H1 (cell line): ENCODE results near the gene GTF2F1. TPM values are rescaled to one million over a fixed set of nuclear protein-coding genes. Genes with fewer than 3 reads are reported as not detected.

Experiments
- BACH1 ChIP-seq: IDR thresholded peaks from 2 replicates; pipeline ENCODE4 v1.6.1; 2012; ENCODE audit warnings: low read length, improper control_type of control experiment
- BCL11A ChIP-seq, 2 experiments: IDR thresholded peaks; one replicate each; pipeline ENCODE4 v1.6.1; 2011; ENCODE audit warnings: low read depth in 2 of 2, low read length in 2 of 2, mild to moderate bottlenecking in 2 of 2
- GTF2F1 ChIP-seq: IDR thresholded peaks from 2 replicates; pipeline ENCODE4 v1.6.1; 2012; ENCODE audit warnings: low read depth, low read length, improper control_type of control experiment, borderline replicate concordance
- RFX5 ChIP-seq: IDR thresholded peaks from 2 replicates; pipeline ENCODE4 v1.6.1; 2011; ENCODE audit warnings: low read depth, low read length, improper control_type of control experiment, borderline replicate concordance
- SIN3A ChIP-seq, 2 experiments: IDR thresholded peaks in 1 of 2; conservative IDR thresholded peaks in 1 of 2; 2 replicates each; pipeline ENCODE4 v1.6.1; 2011 to 2012; ENCODE audit warnings: low read length in 2 of 2, improper control_type of control experiment in 1 of 2, low read depth in 1 of 2, mild to moderate bottlenecking in 1 of 2
- SUZ12 ChIP-seq: fragments of 200-600 bp; sonication (generic); IDR thresholded peaks from 2 replicates; pipeline ENCODE4 v1.6.1; 2012; ENCODE audit warnings: mild to moderate bottlenecking, inconsistent platforms, low read length, moderate library complexity, mixed read lengths
- polyA plus RNA-seq, 7 experiments: library from polyadenylated mRNA; depleted of rRNA in 3 of 7; stranded (reverse) in 5 of 7; unstranded in 2 of 7; fragments of >200 nt in 5 of 7; fragments of 200-250 nt in 2 of 7; gene quantifications; 1 replicate in 5 of 7; 2 replicates in 1 of 7; 4 replicates in 1 of 7; pipeline versions ENCODE4 v1.2.1 to v1.2.3, GENCODE V29; 2011 to 2013; ENCODE audit warnings: missing spikeins in 2 of 7, mixed read lengths in 2 of 7
- total RNA-seq: library from RNA; stranded (reverse); fragmentation: NEBNext Ultra II Directional; extraction: Animal tissue kit (Norgen Biotek cat#: 25700); gene quantifications from 2 replicates; pipeline ENCODE4 v1.2.1, GENCODE V29; 2021
- TF ChIP-seq, protein P1 (sequence below): fragments of 300-600 bp; sonication (generic); IDR thresholded peaks from 2 replicates; pipeline ENCODE4 v1.7.1; 2012; ENCODE audit warnings: low read length, moderate library complexity, mild to moderate bottlenecking, inconsistent platforms; ENCODE audit not compliant: insufficient replicate concordance

Gene GTF2F1
- total and polyA plus RNA-seq, 2 of the 8 experiments (the other 6 are each of a cell fraction or from before 2014, with no cell fraction given), result 29.3 to 56.3 TPM

- TF ChIP-seq GTF2F1 (no peak), RFX5 (no peak), BACH1 (no peak), SIN3A (conservative IDR thresholded peaks at IDR 0.05 in 1 of 2, IDR thresholded peaks at IDR 0.05 in 1 of 2; ENCODE audit: low read depth in 1 of 2, low read length in 2 of 2) (no peak), SUZ12 (no peak), BCL11A (IDR thresholded peaks at IDR 0.05; ENCODE audit: low read depth in 2 of 2, low read length in 2 of 2) (no peak)
- TF ChIP-seq, protein P1, sequence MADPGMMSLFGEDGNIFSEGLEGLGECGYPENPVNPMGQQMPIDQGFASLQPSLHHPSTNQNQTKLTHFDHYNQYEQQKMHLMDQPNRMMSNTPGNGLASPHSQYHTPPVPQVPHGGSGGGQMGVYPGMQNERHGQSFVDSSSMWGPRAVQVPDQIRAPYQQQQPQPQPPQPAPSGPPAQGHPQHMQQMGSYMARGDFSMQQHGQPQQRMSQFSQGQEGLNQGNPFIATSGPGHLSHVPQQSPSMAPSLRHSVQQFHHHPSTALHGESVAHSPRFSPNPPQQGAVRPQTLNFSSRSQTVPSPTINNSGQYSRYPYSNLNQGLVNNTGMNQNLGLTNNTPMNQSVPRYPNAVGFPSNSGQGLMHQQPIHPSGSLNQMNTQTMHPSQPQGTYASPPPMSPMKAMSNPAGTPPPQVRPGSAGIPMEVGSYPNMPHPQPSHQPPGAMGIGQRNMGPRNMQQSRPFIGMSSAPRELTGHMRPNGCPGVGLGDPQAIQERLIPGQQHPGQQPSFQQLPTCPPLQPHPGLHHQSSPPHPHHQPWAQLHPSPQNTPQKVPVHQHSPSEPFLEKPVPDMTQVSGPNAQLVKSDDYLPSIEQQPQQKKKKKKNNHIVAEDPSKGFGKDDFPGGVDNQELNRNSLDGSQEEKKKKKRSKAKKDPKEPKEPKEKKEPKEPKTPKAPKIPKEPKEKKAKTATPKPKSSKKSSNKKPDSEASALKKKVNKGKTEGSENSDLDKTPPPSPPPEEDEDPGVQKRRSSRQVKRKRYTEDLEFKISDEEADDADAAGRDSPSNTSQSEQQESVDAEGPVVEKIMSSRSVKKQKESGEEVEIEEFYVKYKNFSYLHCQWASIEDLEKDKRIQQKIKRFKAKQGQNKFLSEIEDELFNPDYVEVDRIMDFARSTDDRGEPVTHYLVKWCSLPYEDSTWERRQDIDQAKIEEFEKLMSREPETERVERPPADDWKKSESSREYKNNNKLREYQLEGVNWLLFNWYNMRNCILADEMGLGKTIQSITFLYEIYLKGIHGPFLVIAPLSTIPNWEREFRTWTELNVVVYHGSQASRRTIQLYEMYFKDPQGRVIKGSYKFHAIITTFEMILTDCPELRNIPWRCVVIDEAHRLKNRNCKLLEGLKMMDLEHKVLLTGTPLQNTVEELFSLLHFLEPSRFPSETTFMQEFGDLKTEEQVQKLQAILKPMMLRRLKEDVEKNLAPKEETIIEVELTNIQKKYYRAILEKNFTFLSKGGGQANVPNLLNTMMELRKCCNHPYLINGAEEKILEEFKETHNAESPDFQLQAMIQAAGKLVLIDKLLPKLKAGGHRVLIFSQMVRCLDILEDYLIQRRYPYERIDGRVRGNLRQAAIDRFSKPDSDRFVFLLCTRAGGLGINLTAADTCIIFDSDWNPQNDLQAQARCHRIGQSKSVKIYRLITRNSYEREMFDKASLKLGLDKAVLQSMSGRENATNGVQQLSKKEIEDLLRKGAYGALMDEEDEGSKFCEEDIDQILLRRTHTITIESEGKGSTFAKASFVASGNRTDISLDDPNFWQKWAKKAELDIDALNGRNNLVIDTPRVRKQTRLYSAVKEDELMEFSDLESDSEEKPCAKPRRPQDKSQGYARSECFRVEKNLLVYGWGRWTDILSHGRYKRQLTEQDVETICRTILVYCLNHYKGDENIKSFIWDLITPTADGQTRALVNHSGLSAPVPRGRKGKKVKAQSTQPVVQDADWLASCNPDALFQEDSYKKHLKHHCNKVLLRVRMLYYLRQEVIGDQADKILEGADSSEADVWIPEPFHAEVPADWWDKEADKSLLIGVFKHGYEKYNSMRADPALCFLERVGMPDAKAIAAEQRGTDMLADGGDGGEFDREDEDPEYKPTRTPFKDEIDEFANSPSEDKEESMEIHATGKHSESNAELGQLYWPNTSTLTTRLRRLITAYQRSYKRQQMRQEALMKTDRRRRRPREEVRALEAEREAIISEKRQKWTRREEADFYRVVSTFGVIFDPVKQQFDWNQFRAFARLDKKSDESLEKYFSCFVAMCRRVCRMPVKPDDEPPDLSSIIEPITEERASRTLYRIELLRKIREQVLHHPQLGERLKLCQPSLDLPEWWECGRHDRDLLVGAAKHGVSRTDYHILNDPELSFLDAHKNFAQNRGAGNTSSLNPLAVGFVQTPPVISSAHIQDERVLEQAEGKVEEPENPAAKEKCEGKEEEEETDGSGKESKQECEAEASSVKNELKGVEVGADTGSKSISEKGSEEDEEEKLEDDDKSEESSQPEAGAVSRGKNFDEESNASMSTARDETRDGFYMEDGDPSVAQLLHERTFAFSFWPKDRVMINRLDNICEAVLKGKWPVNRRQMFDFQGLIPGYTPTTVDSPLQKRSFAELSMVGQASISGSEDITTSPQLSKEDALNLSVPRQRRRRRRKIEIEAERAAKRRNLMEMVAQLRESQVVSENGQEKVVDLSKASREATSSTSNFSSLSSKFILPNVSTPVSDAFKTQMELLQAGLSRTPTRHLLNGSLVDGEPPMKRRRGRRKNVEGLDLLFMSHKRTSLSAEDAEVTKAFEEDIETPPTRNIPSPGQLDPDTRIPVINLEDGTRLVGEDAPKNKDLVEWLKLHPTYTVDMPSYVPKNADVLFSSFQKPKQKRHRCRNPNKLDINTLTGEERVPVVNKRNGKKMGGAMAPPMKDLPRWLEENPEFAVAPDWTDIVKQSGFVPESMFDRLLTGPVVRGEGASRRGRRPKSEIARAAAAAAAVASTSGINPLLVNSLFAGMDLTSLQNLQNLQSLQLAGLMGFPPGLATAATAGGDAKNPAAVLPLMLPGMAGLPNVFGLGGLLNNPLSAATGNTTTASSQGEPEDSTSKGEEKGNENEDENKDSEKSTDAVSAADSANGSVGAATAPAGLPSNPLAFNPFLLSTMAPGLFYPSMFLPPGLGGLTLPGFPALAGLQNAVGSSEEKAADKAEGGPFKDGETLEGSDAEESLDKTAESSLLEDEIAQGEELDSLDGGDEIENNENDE, result no peak
These were observed 33.2 kb downstream of the GTF2F1 start (continued) for GRCh38 chr19:6359568-6360341.
